ENCODE measurements around the gene SPARC.

Gene SPARC

DNA sequence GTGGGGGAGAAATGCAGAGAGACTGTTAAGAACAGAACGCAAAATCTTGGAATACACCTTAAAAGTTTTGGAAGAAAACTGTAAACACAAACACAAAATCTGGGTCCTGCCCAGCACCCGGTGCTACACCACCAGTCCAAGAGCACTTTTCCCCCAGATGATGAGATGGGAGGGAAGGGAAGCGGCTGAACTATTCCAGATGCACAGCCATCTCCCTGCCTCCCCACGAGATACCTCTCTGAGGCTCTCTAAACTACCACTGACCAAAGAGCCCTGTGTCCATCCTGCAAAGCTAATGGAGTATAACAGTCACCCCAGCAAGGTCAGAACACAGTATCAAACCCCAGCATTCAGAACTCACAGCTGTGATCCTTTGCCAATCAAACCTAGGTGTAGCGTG, 8.0 kb downstream of the SPARC start:
- TF ChIP-seq, protein P1, sequence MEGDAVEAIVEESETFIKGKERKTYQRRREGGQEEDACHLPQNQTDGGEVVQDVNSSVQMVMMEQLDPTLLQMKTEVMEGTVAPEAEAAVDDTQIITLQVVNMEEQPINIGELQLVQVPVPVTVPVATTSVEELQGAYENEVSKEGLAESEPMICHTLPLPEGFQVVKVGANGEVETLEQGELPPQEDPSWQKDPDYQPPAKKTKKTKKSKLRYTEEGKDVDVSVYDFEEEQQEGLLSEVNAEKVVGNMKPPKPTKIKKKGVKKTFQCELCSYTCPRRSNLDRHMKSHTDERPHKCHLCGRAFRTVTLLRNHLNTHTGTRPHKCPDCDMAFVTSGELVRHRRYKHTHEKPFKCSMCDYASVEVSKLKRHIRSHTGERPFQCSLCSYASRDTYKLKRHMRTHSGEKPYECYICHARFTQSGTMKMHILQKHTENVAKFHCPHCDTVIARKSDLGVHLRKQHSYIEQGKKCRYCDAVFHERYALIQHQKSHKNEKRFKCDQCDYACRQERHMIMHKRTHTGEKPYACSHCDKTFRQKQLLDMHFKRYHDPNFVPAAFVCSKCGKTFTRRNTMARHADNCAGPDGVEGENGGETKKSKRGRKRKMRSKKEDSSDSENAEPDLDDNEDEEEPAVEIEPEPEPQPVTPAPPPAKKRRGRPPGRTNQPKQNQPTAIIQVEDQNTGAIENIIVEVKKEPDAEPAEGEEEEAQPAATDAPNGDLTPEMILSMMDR (IDR thresholded peaks at IDR 0.05; ENCODE audit: extremely low read depth, missing control alignments), result no peak
- DNase-seq (ENCODE audit: low spot score), result no peak

DNA sequence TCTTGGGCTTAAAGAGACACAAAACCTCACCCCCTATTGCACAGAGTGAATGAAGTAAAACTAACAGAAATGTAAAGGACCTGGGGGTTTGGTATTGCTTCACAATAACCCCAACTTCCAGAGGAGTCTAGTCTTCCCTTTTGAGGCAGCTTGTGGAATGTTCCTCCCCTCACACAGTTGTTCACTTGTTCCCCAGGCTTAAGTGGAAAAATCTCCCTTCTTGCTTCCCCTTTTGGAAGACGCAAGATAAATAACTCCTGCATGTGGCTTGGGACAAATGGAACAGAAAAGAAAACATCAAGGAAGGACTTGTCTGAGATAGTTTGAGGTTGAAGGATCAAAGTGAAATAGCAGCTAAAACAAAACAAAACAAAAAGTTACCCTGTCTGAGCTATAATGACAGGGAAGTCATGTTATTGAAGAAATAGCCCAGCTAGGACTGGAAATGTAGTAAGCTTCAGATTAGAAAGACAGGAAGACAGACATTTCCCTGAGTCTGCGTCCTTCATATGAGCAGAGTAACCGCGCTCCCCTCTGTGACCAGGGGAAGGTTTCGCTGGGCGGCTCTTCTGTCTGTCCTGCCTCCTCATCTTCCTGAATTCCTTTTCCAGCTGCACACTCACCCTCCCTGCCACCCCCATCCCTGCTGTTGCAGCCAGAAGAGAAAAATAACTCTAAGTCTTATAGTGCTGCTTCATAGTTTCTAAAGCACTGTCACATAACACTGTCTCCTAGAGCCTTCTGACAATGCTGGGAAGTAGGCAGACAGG, 8.8 kb downstream of the SPARC start:
- DNase-seq (ENCODE audit: low spot score), result no peak
- TF ChIP-seq, protein P1 (IDR thresholded peaks at IDR 0.05; ENCODE audit: extremely low read depth, missing control alignments), result no peak

DNA sequence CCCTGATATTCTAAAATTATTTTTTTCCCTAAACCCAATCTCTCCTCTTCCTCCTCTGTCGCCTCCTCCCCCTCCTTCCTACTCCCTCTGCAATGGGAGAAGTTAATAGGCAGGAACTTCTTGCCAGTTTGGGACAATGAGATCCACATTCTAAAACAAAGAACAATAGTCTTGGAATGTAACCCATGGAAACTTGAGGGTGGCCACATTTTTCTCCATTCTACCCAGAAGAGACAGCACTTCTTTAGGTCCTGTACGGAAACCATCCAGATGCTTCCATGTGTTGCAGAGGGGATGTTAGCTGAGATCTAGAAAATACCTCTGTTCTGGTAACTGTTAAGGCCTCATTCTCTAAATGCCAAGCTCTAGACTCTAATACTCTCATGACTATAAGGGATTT, 10.0 kb downstream of the SPARC start:
- DNase-seq (ENCODE audit: low spot score), result no peak
- TF ChIP-seq, protein P1 (IDR thresholded peaks at IDR 0.05; ENCODE audit: extremely low read depth, missing control alignments), result no peak

DNA sequence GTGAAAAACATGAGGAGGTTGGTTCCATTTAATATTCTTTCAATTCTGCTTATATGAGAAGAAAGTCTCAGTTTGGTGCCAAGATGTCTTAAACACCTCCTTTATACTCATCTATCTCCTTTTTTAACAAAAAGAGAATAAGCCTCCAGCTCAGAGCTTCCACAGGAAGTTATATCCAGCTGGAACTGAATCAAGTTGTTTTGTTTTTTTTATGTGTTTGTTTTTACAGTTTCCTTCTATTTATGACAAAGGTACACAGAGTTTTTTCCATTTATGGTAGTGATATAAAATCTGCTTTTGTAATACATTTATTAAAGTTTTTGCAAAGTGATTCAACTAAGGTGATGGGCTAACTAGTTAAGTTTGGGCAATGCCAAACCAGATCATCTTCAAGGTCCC, 10.4 kb downstream of the SPARC start:
- no peak for DNase-seq (ENCODE audit: low spot score)
- TF ChIP-seq, protein P1 (IDR thresholded peaks at IDR 0.05; ENCODE audit: extremely low read depth, missing control alignments), result no peak

DNA sequence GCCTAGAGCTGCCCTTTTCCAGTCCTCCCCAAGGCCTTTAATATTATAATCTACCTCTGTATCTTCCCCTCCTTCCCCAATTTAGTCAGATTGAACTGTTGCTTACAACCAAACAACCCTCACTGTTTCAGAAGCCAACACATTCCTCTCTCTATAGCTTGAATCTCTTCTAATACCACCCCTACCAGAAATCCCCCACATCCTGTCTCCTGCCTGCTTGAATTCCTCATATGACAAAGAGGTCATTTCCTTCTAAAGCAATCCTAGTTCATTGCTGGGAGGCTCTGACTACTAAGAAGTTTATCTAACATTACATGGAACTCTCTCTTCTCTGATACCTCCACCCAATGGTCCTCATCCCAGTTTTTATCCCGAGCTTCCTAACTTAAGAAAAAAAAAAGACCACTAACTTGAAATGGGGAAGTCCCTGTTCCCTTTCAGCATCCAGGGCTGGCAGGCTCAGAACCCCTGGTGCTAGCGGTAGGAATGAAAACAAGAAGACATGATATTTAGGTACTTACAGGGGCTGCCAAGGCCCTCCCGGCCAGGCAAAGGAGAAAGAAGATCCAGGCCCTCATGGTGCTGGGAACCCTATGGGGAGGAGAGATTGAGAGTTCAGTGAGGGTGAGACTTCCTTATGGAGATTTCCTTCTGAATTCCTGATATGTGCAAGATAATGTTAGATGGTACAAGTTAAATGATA, 11.0 kb downstream of the SPARC start:
- DNase-seq (ENCODE audit: low spot score), result peak; percentile 13
- TF ChIP-seq, protein P1 (IDR thresholded peaks at IDR 0.05; ENCODE audit: extremely low read depth, missing control alignments), result no peak

DNA sequence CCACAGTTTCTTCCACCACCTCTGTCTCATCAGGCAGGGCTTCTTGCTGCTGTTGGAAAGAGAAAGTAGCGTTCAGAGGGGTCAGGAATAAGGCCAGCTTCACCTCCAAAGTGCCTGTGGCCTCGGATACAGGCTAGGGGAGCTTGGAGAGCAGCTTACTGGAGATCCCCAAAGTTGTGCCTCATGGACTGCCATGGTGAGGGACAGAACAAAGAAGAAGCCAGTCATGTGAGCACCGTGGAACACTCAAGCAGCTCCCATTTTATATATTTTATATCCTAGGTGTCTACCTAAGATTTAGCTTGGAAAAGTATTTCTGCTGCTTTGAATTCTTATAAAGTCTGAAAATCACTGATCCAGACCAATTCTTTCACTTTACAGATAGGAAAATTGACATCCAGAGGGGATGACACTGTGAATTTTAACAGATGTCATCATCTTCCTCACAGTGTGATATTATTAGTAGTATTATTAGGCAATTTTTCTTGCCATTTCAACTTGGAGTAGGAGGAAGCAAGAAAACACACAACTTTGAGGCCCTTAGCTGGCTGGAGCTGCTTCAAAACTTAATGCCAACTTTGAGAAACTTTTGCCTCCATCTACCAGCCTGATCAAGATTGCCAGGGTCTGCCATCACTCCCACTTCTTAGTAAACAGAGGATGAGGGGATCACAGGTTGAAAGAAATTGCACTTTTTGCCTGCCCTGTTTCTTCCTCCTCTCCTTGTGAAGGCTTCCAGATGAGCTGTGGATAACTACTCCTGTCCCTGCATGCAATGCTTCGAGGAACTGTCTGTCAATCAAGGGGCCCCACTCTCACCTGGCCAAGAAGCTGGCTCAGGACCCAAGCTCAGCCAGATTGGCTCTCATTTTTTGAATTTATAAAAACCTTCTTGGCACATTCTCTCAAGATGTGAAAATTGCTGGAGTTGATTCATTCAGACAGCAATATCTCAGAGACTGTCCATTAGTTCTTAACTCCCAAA, 11.8 kb downstream of the SPARC start:
- DNase-seq (ENCODE audit: low spot score), result no peak

More for the DNA sequence above, 11.8 kb downstream of the SPARC start:
- TF ChIP-seq, protein P1 (IDR thresholded peaks at IDR 0.05; ENCODE audit: extremely low read depth, missing control alignments), result no peak

Measured in GM20000 (cell line).